ENCODE results near the gene PDCD10. TPM values are rescaled to one million over a fixed set of nuclear protein-coding genes. Genes with fewer than 3 reads are reported as not detected.

PDCD10 gene
- total RNA-seq, 1 donor from 2014 or later = 53.2 TPM

- Histone ChIP-seq H3K4me3 (no peak overlapping the region), H3K36me3 (no peaks in the 10 kb centered on the region), H3K27me3 (no peaks in the 10 kb centered on the region), H3K27ac (no peak overlapping the region), H3K4me1 (no peaks in the 10 kb centered on the region), H3K9me3 (no peaks in the 10 kb centered on the region)
- DNase-seq (no peak), ATAC-seq (no peak)
- intact Hi-C loops (cut with DNase I) = no loop called here
- TF ChIP-seq, protein P1, sequence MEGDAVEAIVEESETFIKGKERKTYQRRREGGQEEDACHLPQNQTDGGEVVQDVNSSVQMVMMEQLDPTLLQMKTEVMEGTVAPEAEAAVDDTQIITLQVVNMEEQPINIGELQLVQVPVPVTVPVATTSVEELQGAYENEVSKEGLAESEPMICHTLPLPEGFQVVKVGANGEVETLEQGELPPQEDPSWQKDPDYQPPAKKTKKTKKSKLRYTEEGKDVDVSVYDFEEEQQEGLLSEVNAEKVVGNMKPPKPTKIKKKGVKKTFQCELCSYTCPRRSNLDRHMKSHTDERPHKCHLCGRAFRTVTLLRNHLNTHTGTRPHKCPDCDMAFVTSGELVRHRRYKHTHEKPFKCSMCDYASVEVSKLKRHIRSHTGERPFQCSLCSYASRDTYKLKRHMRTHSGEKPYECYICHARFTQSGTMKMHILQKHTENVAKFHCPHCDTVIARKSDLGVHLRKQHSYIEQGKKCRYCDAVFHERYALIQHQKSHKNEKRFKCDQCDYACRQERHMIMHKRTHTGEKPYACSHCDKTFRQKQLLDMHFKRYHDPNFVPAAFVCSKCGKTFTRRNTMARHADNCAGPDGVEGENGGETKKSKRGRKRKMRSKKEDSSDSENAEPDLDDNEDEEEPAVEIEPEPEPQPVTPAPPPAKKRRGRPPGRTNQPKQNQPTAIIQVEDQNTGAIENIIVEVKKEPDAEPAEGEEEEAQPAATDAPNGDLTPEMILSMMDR (IDR thresholded peaks at IDR 0.05) = no peak
Observed at GRCh38 chr3:167649746-167650145, 84.9 kb downstream of the PDCD10 start.

DNA sequence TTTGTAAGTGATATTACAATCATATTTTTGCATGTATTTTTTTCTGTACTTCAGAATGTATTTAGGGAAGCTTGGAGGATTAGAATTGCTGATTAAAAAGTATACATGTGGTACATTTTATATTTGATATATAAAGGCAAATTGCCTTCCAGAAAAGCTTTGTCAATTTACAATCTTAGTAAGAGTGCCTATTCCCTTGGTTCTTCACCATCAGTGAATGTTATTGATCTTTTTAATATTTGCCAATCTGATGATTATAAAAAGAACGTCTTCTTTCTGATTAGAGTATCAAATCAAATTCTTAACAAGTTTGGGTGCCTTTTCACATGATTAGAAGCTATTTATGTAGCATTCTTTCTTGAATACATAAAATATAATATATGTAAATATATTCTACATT, 90.1 kb downstream of the PDCD10 start:
- no peaks in the 10 kb centered on the region for H3K27me3 ChIP-seq
- H3K4me3 ChIP-seq = no peak overlapping the region
- no peak for ATAC-seq
- H3K4me1 ChIP-seq = no peaks in the 10 kb centered on the region
- H3K9me3 ChIP-seq = no peaks in the 10 kb centered on the region
- TF ChIP-seq, protein P1 (IDR thresholded peaks at IDR 0.05) = no peak
- intact Hi-C loops (cut with DNase I) = no loop called here
- no peak for DNase-seq
- no peak overlapping the region for H3K27ac ChIP-seq
- H3K36me3 ChIP-seq = no peaks in the 10 kb centered on the region

Other genes starting within 250 kb of the PDCD10 start
- gene WDR49, start 81.0 kb downstream of the PDCD10 start, total RNA-seq = 1.2 TPM
- gene SERPINI1, start 829 bp upstream of the PDCD10 start, total RNA-seq = 7.1 TPM

Measured in upper lobe of right lung (tissue), 1 donor.